Activated B cell treated with CpG ODN at 0.5 μM for 24 hours (primary cell): ENCODE data around the gene COA7. TPM values are rescaled to one million over a fixed set of nuclear protein-coding genes. Genes with fewer than 3 reads are reported as not detected.

Experiments used
- ATAC-seq: fragments of 200-7000 bp; cut with Tn5 transposase; one replicate; pipeline ENCODE4 v1.10.0; 2021; ENCODE audit warnings: low read depth, mild to moderate bottlenecking, moderate library complexity
- CTCF ChIA-PET: fragments of 350-600 bp; sonication (Branson Sonifier 250); formaldehyde crosslinking; loops from one replicate; lab custom pipeline; 2021; ENCODE audit warnings: antibody characterized with exemption; lab: Charles Lee
- POLR2A ChIA-PET: fragments of 350-600 bp; sonication (Branson Sonifier 250); formaldehyde crosslinking; loops from one replicate; lab custom pipeline; 2021; ENCODE audit warnings: antibody characterized with exemption; lab: Charles Lee
- DNase-seq: peaks from one replicate; pipeline ENCODE4 v3.0.0; 2022
- H3K27ac Mint-ChIP-seq: one replicate; pipeline ENCODE4 v1.8.0; 2020; ENCODE audit warnings: mixed read lengths
- H3K27me3 Mint-ChIP-seq: one replicate; pipeline ENCODE4 v1.8.0; 2021; ENCODE audit warnings: mixed read lengths
- H3K36me3 Mint-ChIP-seq: one replicate; pipeline ENCODE4 v1.8.0; 2021; ENCODE audit warnings: low read depth, mixed read lengths
- H3K4me1 Mint-ChIP-seq: one replicate; pipeline ENCODE4 v1.8.0; 2021; ENCODE audit warnings: mixed read lengths
- H3K4me3 Mint-ChIP-seq: one replicate; pipeline ENCODE4 v1.8.0; 2020; ENCODE audit warnings: mild to moderate bottlenecking, mixed read lengths
- H3K9me3 Mint-ChIP-seq: one replicate; pipeline ENCODE4 v1.8.0; 2020; ENCODE audit warnings: mixed read lengths
- intact Hi-C: fragments of 100-400 bp; cut with micrococcal nuclease; formaldehyde crosslinking; loops from one replicate; pipeline ENCODE4 v1.15.1; 2024
- total RNA-seq: library from RNA; stranded (reverse); gene quantifications from 2 replicates; pipeline ENCODE4 v1.2.3, GENCODE V29; 2022
- TF ChIP-seq, protein P1 (sequence below): fragments of 200-600 bp; IDR thresholded peaks from one replicate; pipeline ENCODE4 v1.8.0; 2022; ENCODE audit warnings: antibody characterized with exemption, mild to moderate bottlenecking

COA7 gene
- total RNA-seq, 1 donor from 2014 or later = 23.6 TPM

DNA sequence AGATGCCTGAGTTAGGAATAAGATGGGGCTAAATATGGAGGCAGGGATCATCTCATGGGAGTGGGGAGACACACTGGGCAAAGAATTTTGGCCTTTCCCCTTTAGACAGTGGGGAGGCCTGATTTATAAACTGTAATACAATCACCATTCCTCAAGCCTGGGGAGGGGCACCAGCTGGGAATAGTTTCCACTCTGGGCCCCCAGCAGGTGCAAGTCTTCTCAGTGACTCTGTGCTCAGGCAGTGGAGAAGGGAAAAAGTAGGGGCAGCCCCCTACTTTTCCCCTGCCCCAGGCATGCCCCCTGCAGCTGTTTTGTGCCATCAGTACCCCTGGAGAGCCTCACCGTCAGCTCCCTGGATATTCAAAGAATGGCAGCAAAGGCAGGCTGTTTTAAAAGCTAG is 19.1 kb downstream of the COA7 start:
- no peaks in the 10 kb centered on the region for H3K27me3 Mint-ChIP-seq
- H3K4me1 Mint-ChIP-seq = peaks cover 27% of the 10 kb centered on the region
- H3K27ac Mint-ChIP-seq = peak overlapping the region; percentile 88
- no peaks in the 10 kb centered on the region for H3K9me3 Mint-ChIP-seq
- peaks cover 34% of the 10 kb centered on the region for H3K36me3 Mint-ChIP-seq
- TF ChIP-seq, protein P1, sequence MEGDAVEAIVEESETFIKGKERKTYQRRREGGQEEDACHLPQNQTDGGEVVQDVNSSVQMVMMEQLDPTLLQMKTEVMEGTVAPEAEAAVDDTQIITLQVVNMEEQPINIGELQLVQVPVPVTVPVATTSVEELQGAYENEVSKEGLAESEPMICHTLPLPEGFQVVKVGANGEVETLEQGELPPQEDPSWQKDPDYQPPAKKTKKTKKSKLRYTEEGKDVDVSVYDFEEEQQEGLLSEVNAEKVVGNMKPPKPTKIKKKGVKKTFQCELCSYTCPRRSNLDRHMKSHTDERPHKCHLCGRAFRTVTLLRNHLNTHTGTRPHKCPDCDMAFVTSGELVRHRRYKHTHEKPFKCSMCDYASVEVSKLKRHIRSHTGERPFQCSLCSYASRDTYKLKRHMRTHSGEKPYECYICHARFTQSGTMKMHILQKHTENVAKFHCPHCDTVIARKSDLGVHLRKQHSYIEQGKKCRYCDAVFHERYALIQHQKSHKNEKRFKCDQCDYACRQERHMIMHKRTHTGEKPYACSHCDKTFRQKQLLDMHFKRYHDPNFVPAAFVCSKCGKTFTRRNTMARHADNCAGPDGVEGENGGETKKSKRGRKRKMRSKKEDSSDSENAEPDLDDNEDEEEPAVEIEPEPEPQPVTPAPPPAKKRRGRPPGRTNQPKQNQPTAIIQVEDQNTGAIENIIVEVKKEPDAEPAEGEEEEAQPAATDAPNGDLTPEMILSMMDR = no peak
- CTCF ChIA-PET = interaction anchor here (2.0 kb wide), 1 partner anchor 11 kb away, joined by 6 read pairs; no protein-coding TSS in a partner anchor
- POLR2A ChIA-PET = interaction anchor here (0.6 to 3.3 kb wide), 7 partner anchors 21 to 149 kb away, joined by 3 to 20 read pairs (median 3); partner anchors contain the start of gene SHISAL2A
- H3K4me3 Mint-ChIP-seq = peak overlapping the region; percentile 22
- intact Hi-C loops = loop anchor here (1.0 kb wide), 2 partner anchors 42 to 147 kb away; no protein-coding TSS in a partner anchor
- ATAC-seq (peak; percentile 82), DNase-seq (no peak)

DNA sequence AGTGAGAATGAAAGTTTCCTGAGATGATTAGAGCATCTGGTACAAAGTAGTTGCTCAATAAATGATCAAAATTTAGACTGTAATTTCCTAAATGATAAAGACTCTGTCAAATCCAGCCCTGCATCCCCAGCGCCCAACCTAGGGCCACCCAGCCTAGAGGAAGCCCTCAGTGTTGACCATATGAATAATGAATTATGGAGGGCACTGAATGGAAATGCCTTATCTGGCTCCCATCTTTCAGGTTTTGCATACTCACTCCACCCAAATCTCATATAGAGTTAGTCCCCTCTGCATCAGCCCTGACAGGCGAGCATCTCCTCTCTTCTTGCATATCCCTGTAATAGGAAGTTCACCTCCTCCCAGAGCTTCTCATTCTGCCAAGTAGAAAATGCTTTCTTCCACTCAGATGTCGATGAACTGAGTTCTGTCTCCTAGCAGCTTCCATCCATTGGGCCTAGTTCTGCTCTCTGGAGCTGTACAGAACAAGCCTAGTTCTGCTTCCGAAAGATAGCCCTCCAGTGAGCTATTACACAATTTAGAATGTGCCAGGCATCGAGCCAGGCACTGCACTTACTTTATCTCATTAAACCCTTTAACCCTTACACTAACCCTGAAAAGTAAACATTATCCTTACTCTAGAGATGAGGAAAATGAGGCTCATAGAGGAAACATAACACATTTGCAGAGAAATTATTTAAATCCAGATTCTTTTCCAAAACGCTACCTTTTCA is 20.9 kb downstream of the COA7 start:
- H3K9me3 Mint-ChIP-seq = no peaks in the 10 kb centered on the region
- TF ChIP-seq, protein P1 = no peak
- H3K4me1 Mint-ChIP-seq = peaks cover 25% of the 10 kb centered on the region
- intact Hi-C loops = no loop called here
- ChIA-PET CTCF (no interaction called here), POLR2A (interaction anchor here (1.0 to 3.3 kb wide), 2 partner anchors 40 to 45 kb away, joined by 4 to 20 read pairs; no protein-coding TSS in a partner anchor)
- no peaks in the 10 kb centered on the region for H3K27me3 Mint-ChIP-seq
- H3K4me3 Mint-ChIP-seq = no peak overlapping the region
- H3K36me3 Mint-ChIP-seq = peaks cover 38% of the 10 kb centered on the region
- no peak for ATAC-seq
- no peak overlapping the region for H3K27ac Mint-ChIP-seq
- DNase-seq = no peak

DNA sequence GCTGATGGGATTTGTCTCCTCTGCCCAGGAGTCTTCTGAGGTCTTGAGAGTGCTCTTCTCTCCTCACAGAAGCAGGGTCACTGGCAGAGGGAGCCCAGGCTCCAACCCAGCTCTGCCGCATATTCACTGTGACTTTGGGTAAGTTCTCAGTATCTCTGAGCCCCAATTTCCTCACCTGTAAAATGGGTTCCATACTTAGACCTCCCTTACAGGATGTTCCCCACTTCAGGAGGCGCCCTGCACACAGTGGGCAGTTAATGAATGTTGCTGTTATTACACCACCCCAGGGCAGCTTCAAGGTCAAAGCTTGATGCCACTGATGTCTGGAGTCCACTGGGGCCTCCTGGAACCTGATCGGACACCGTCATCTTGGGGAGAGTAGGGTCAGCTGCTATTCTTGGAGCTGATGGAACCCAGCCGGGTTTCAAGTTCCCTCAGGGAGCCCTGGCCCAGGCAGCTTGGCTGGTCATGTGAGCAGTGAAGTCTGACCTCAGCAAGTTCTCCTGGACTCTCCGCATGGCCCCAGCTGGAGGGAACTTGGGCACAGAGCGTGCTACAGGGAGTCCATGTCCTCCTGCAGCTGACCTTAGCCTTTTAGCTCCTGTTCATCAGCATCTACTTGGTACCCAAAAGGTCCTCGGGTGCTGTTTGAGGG is 21.8 kb downstream of the COA7 start:
- TF ChIP-seq, protein P1 = no peak
- intact Hi-C loops = no loop called here
- peaks cover 25% of the 10 kb centered on the region for H3K4me1 Mint-ChIP-seq
- DNase-seq (no peak), ATAC-seq (no peak)
- peaks cover 39% of the 10 kb centered on the region for H3K36me3 Mint-ChIP-seq
- H3K27ac Mint-ChIP-seq = no peak overlapping the region
- ChIA-PET POLR2A (no interaction called here), CTCF (no interaction called here)
- H3K4me3 Mint-ChIP-seq = no peak overlapping the region
- H3K27me3 Mint-ChIP-seq = no peaks in the 10 kb centered on the region
- no peaks in the 10 kb centered on the region for H3K9me3 Mint-ChIP-seq

DNA sequence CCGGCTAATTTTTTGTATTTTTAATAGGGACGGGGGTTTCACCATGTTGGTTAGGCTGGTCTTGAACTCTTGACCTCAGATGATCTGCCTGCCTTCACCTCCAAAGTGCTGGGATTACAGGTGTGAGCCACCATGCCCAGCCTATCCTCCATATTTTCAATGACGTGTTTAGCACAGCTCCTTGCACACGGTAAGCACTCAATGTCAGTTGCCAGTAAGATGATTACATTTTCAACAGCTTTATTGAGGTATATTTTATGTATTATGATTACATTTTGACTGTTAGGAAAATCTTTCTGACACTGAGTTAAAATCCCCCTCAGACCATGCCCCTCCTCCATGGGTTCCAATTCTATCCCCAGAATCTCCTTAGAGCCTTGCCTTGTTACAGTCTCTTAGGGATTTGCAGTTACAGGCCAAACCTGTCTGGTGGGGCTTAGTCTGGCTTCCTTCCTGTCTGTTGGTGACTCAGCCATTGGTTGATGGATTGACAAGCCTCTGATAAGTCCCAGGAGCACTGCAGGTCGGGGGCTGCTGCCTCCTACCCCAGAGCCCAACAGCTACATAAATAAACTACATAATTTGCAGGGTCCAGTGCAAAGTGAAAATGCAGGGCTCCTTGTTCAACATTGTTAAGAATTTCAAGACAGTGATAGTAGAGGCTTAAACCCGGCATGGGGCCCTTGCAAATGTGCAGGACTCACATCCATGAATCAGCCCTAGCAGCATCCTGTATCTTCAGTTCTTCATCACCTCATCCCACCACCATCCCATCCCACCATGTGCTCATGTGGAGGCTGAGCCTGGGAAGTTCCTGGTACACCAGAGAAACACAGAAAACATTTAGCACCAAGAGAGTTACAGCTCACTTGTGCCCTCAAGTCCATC is 23.4 kb downstream of the COA7 start:
- TF ChIP-seq, protein P1 = no peak
- Mint-ChIP-seq H3K27me3 (no peaks in the 10 kb centered on the region), H3K4me1 (peaks cover 22% of the 10 kb centered on the region), H3K36me3 (peaks cover 50% of the 10 kb centered on the region), H3K27ac (no peak overlapping the region), H3K4me3 (no peak overlapping the region), H3K9me3 (no peaks in the 10 kb centered on the region)
- intact Hi-C loops = no loop called here
- DNase-seq = no peak
- ChIA-PET POLR2A (no interaction called here), CTCF (no interaction called here)
- ATAC-seq = no peak
